Umbilical cord (tissue), 2 donors: ENCODE measurements around the gene CR1L. TPM values are rescaled to one million over a fixed set of nuclear protein-coding genes. Genes with fewer than 3 reads are reported as not detected.
"Not testable (repeated sequence)": the region's sequence is repeated elsewhere in the genome, so short reads cannot be mapped to it uniquely, and the experiment has no call there.

Source experiments
- DNase-seq: peaks from one replicate; pipeline ENCODE4 v3.0.0-alpha.2; 2015; ENCODE audit warnings: low spot score
- total RNA-seq: library from RNA; depleted of rRNA; stranded (reverse); fragments of >200 nt; gene quantifications from one replicate; pipeline ENCODE4 v1.2.3, GENCODE V29; 2014; ENCODE audit warnings: low replicate concordance; ENCODE audit not compliant: insufficient read depth

CR1L gene
- total RNA-seq, 1 donor from 2014 or later, result not detected

GRCh38 chr1:207745839-207746767, 101.2 kb downstream of the CR1L start:
- DNase-seq, result no peak

GRCh38 chr1:207747627-207748492, 102.9 kb downstream of the CR1L start:
- no peak for DNase-seq

- DNase-seq, result no peak
These were observed 104.0 kb downstream of the CR1L start for GRCh38 chr1:207748737-207749528.

GRCh38 chr1:207750631-207751305, 105.8 kb downstream of the CR1L start:
- peak; percentile 15 for DNase-seq

GRCh38 chr1:207751463-207751789, 106.5 kb downstream of the CR1L start:
- DNase-seq, result peak; percentile 18

- DNase-seq, result peak; percentile 97
These were observed 107.0 kb downstream of the CR1L start, which contains the start of gene CD46 for GRCh38 chr1:207751790-207752455. Gene CD46, plus strand, starts transcription at chr1:207752054. Its CDS starts 159 bp downstream, at chr1:207752213.

GRCh38 chr1:207752456-207752998, 107.6 kb downstream of the CR1L start:
- peak; percentile 11 for DNase-seq

- no peak for DNase-seq
These were observed 108.7 kb downstream of the CR1L start for GRCh38 chr1:207753611-207754010.

GRCh38 chr1:207754011-207754410, 109.1 kb downstream of the CR1L start:
- DNase-seq, result no peak

- DNase-seq, result no peak
These were observed 110.2 kb downstream of the CR1L start for GRCh38 chr1:207754974-207755700.

- DNase-seq, result no peak
These were observed 111.1 kb downstream of the CR1L start for GRCh38 chr1:207755846-207756693.

GRCh38 chr1:207762622-207763021, 117.7 kb downstream of the CR1L start:
- no peak for DNase-seq

- DNase-seq, result no peak
These were observed 118.2 kb downstream of the CR1L start for GRCh38 chr1:207763091-207763490.

GRCh38 chr1:207763972-207764371, 119.0 kb downstream of the CR1L start:
- DNase-seq, result no peak

- DNase-seq, result no peak
These were observed 121.6 kb downstream of the CR1L start for GRCh38 chr1:207766569-207766968.

- not testable (repeated sequence) for DNase-seq
These were observed 125.6 kb downstream of the CR1L start for GRCh38 chr1:207770514-207770913.
